Mucosa of descending colon (tissue), 3 donors: ENCODE results near the gene ZBTB46. TPM values are rescaled to one million over a fixed set of nuclear protein-coding genes. Genes with fewer than 3 reads are reported as not detected.

Source experiments
- ATAC-seq: fragments of 200-7000 bp; cut with Tn5 transposase; one replicate; pipeline ENCODE4 v1.9.1; 2020; ENCODE audit warnings: mild to moderate bottlenecking, moderate library complexity
- DNase-seq, 3 donors: peaks; one replicate each; pipeline ENCODE4 v3.0.0-alpha.2; 2020
- H3K36me3 ChIP-seq: fragments of 200-600 bp; one replicate; pipeline ENCODE4 v1.8.0; 2021; ENCODE audit warnings: low read depth, mild to moderate bottlenecking
- H3K4me1 ChIP-seq: fragments of 200-600 bp; one replicate; pipeline ENCODE4 v1.8.0; 2021; ENCODE audit warnings: low read depth, mild to moderate bottlenecking
- H3K4me3 ChIP-seq: fragments of 200-600 bp; one replicate; pipeline ENCODE4 v1.8.0; 2021; ENCODE audit warnings: mild to moderate bottlenecking
- H3K9me3 ChIP-seq: fragments of 200-600 bp; one replicate; pipeline ENCODE4 v1.8.0; 2021; ENCODE audit warnings: mild to moderate bottlenecking
- CTCF ChIP-seq: fragments of 200-600 bp; IDR thresholded peaks from one replicate; pipeline ENCODE4 v1.8.0; 2022; ENCODE audit warnings: antibody characterized with exemption, mild to moderate bottlenecking
- intact Hi-C, 2 donors: fragments of 100-400 bp; cut with DNase I in 1 of 2; cut with micrococcal nuclease in 1 of 2; formaldehyde crosslinking; loops; one replicate each; pipeline versions ENCODE4 v1.11.0 to v1.11.1; 2022; cut with DNase I, micrococcal nuclease
- total RNA-seq, 3 donors: library from RNA; stranded (reverse); fragmentation: NEBNext Ultra II Directional in 2 of 3; extraction: Animal tissue kit (Norgen Biotek cat#: 25700) in 2 of 3; gene quantifications; one replicate each; pipeline versions ENCODE4 v1.2.1 to v1.2.4, GENCODE V29; 2021 to 2023
- donor health status: DM: no; HTN: no; CAD: no; lungs with moderate emphysema.
- donor health status: DM: no; HTN: no; CAD: no.
- donor health status: DM: no; HTN: yes; CAD: no.

The ZBTB46 gene
- total RNA-seq, 3 donors from 2014 or later: 3.1 to 5.7 (median 3.3) TPM

DNA sequence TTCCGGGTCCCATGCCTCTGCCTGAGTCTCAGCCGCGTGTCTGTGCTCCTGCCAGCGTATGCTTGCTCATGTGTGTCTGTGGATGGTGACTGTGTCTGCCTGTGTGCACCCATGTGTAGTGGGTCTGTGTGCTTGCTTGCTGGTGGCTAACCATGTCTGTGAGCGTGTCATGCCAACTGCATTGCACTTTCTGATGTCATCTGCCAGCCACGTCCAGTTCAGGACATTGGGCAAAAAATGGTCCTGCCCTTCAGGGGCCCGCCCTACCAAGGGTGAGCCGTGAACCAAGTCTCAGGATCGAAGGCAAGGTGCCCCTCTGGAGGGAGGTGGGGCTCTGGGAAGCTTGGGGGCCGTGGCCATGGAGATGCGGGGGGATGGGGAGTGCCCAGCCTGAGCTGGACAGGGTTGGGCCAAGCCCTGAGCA lies 9.4 kb upstream of the ZBTB46 start:
- no peak overlapping the region for H3K4me3 ChIP-seq
- H3K9me3 ChIP-seq: no peaks in the 10 kb centered on the region
- no peaks in the 10 kb centered on the region for H3K36me3 ChIP-seq
- DNase-seq (no peak), ATAC-seq (no peak)
- intact Hi-C loops: no loop called here
- TF ChIP-seq CTCF: no peak
- H3K4me1 ChIP-seq: peaks cover 2% of the 10 kb centered on the region

- Histone ChIP-seq H3K9me3 (no peaks in the 10 kb centered on the region), H3K36me3 (no peaks in the 10 kb centered on the region), H3K4me3 (no peak overlapping the region), H3K4me1 (peaks cover 10% of the 10 kb centered on the region)
- no peak for TF ChIP-seq CTCF
- no peak for ATAC-seq
- intact Hi-C loops: no loop called here
- no peak for DNase-seq
Measured at GRCh38 chr20:63839620-63840019, 8.6 kb upstream of the ZBTB46 start.

- intact Hi-C loops: no loop called here
- DNase-seq (no peak), ATAC-seq (no peak)
- Histone ChIP-seq H3K4me3 (no peak overlapping the region), H3K36me3 (no peaks in the 10 kb centered on the region), H3K9me3 (no peaks in the 10 kb centered on the region), H3K4me1 (peaks cover 19% of the 10 kb centered on the region)
- TF ChIP-seq CTCF: no peak
Measured at GRCh38 chr20:63837479-63837878, 6.4 kb upstream of the ZBTB46 start.

DNA sequence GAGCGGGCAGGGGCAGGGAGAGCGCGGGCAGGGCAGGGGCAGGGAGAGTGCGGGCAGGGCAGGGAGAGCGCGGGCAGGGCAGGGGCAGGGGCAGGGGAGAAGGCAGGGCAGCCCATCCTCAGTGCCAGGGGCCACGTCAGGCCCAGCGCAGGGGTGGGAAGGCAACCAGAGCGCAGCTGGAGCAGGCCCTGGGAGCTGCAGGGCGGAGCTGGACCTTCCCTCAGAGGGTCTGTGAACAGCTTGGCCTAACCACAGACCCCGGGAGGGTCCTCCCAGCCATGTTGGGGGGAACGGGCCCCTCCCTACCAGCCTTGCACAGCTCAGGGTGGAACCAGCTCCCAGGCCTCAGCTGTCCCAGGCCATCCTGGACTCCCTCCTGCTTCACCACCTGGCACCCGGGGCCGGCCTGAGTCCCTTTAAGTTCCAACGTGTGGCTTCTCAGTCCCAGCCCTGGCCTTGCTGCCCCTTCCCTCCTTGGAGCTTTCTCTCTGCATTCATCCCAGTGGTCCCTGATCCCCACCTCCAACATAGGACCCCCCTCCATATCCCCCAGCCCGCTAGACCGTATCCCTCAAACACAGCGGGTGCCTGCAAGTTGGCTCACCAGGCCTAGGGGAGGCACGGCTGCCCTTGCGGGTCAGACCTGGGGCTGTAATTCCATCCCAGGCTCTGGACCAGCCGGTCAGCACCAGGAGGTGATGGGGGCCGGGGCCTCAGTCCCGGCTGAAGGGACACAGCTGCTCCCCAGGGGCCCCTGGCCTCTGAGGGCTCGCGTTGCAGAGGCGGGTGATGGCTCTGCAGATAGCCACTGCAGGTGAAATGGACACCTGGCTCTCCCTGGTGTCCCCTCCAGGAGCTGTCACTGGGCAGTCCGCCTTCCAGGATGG lies 5.6 kb upstream of the ZBTB46 start:
- no peak for ATAC-seq
- intact Hi-C loops: no loop called here
- no peak for TF ChIP-seq CTCF

DNA sequence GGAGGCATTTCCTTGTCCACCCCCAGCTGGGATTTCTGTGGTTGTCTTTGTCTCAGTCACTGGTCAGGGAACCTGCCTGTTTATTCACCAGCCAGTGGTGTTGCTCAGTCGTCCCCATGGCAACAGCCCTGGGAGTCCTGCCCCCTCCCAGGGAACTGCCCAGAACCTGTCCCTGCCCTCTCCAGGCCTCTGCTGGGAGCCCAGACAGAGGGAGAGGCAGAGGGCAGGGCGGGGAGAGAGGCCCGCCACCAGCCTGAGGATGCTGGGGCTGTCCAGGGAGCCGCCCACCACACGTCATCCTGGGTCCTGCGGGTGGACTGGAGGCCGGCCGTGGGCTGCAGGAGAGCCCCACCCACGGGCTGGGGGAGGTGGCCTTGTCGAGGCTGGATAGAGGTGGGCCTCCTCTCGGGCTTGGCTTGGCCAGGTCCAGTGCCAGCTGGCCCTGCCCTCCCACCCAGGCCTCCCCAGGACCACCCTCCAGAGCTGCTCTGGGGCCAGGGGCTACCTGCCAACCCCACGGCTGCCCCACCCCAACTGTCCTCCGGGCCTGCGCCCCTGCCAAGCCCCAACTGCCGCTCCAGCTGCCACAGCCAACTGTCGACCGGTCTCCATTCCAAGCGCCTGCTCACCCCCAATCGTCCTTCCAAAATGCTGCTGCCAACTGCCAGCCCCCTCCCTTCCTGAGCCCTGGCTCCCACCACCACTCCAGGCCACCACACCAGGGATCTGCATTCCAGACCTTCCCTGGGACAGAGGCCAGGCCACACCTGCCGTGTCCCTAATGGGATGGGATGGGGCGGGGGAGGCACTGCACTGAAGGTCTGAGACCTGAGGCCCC lies 4.2 kb upstream of the ZBTB46 start:
- no peaks in the 10 kb centered on the region for H3K9me3 ChIP-seq
- ATAC-seq (peak; percentile 85), DNase-seq (peak; percentile 83 to 91 (median 85))
- H3K36me3 ChIP-seq: no peaks in the 10 kb centered on the region
- intact Hi-C loops: no loop called here
- no peak for TF ChIP-seq CTCF
- H3K4me1 ChIP-seq: peaks cover 27% of the 10 kb centered on the region
- H3K4me3 ChIP-seq: no peak overlapping the region

More for the DNA sequence above, 5.6 kb upstream of the ZBTB46 start:
- peaks cover 24% of the 10 kb centered on the region for H3K4me1 ChIP-seq
- no peak for DNase-seq
- no peaks in the 10 kb centered on the region for H3K36me3 ChIP-seq
- no peaks in the 10 kb centered on the region for H3K9me3 ChIP-seq
- H3K4me3 ChIP-seq: no peak overlapping the region
